ENCODE measurements around the gene SYT2.
"Not testable (repeated sequence)": the region's sequence is repeated elsewhere in the genome, so short reads cannot be mapped to it uniquely, and the experiment has no call there.

The SYT2 gene

DNA sequence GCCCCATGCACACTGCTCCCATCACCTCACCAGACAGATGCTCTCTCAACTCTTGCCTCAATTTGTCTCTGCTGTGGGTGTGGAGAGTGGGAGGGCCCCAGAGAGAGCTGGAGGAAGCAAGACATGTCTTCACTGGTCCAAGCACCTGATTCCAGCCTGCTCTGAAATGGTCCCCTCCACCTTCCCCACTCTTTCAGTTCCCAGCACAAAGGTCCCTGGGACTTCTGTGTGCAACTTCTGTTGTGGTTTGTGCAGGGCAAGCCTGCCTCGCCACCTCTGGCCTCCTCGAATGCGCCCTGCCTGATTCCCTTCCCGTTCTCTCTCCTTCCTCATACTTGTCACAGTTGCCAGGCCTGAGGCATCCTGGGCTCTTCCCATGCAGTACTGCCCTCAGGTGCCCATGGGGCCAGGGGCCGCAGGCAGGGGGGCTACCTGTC lies 119.3 kb downstream of the SYT2 start:
- no peak for DNase-seq (ENCODE audit: low read depth)

DNA sequence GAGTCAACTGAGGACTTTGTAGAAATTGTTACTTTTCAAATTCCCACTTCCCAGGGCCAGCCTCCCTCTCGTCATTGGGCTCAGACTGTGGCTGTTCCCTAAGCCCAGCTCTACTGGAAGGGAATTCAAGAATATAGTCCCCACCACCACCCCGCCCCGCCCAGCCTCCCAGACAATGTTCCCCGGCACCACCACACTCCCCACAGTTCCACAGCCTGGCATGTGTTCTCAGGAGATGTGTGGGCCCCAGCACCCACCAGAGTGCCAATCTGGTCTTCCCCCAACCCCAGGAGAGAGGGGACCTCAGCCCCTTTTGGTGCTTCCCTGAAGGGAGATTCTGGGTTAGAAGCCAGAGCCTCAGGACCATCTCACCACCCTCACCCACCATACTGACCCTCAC lies 120.1 kb downstream of the SYT2 start:
- no peak for DNase-seq (ENCODE audit: low read depth)

GRCh38 chr1:202589190-202589930 lies 120.9 kb downstream of the SYT2 start:
- peak; percentile 97 for DNase-seq (ENCODE audit: low read depth)

DNA sequence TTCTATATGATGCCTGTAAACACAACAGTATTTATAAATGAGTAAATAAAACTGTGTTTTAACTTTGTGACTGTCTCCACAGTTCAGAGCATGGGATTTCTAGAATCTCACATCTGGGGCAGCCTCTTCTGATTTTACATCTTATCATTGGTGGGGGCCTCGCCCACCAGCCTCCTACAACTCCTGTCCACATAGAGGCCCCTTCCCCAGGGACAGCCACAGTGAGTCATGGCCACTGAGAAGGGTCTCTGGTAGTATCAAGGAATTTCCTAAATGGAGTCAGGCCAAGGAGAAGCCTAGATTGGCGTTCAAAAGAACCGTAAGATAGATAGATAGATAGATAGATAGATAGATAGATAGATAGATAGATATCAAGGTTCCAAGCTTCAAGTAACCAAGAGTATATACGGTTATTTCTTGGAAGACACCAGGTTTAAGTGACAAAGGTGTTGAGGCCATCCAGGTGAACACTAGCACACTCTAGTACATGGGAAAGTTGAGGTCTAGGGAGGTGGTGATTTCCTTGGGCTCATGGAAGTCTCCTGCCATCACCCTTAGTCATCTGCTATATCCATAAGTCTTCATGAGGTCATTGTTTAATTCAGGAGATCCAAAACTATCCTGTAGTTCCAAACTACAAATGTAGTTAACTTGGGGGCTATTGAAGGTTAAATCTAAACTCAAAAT lies 121.6 kb downstream of the SYT2 start:
- no peak for DNase-seq (ENCODE audit: low read depth)

GRCh38 chr1:202587859-202588485 lies 122.3 kb downstream of the SYT2 start:
- DNase-seq (ENCODE audit: low read depth): no peak

- DNase-seq (ENCODE audit: low read depth): no peak
Measured at GRCh38 chr1:202586871-202587270, 123.4 kb downstream of the SYT2 start.

DNA sequence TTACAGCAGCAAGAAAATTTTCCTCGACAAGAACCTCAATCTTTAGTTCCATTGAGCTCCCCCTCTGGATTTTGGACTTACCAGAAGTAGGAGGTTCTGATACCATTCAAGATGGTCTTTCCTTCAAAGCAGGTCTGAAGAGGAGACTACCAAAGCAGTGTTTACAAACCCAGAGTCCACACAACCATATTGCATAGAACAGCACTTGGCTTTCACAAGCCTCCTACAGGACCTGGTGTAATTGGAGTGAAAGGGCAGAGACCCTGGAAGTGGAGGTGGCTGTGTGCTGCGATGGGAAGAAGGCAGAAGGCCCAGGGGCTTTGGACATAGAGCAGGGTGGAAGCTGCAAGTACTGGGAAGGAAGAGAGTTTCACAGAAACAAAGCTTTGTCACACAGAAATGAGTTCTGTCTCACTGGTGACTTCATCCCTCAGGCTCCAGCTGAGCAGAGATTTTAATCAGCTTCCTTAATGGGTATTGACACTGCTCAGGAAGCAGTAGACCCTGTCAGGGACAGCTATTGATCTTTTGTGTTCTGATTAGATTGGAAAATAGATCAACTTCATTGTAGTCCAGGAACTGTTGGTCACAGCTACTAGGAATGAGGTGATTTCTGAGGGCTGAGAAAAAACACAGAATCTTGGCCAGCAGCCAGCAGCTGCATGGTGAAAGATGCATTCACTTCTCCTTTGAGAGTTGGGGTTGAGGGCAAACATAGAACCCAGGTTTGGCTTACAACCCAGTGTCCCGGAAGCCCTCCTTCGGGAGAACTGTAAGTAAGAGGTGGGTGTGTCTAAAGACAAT lies 124.0 kb downstream of the SYT2 start:
- no peak for DNase-seq (ENCODE audit: low read depth)

GRCh38 chr1:202585590-202585933 lies 124.7 kb downstream of the SYT2 start:
- peak; percentile 21 for DNase-seq (ENCODE audit: low read depth)

DNA sequence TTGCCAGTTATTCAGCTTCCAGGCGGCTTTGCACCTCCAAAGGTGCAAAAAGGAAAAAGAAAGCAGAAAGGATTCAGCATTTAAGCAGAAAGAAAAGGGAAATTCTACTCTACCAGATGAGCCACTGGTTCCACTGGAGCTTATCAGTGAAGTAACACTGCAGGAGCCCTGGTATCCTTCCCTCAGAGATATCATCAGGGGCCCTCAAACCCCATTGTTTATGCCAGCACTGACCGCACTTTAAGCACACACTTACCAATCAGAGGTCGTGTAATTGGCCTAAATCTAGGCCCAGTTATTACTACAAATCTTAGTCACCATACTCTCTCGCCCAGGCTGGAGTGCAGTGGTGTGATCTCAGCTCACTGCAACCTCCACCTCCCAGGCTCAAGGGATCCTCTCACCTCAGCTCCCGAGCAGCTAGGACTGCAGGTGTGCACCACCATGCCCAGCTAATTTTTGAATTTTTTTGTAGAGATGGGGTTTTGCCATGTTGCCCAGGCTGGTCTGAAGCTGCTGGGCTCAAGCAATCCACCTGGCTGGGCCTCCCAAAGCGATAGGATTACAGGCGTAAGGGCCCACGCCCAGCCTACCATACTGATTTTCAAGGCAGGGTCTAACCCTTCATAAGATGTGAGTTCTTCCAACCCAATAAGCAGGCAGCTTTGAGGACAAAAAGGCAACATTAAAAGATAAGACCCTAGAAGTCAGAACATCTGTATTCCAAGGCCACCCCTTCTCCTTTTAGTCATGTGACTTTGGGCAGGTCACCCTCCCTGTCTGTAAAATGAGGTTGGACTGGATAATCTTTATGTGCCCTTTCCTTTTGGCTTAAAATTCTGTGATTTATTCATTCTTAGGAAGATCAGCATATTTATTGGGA lies 125.3 kb downstream of the SYT2 start:
- no peak for DNase-seq (ENCODE audit: low read depth)

DNA sequence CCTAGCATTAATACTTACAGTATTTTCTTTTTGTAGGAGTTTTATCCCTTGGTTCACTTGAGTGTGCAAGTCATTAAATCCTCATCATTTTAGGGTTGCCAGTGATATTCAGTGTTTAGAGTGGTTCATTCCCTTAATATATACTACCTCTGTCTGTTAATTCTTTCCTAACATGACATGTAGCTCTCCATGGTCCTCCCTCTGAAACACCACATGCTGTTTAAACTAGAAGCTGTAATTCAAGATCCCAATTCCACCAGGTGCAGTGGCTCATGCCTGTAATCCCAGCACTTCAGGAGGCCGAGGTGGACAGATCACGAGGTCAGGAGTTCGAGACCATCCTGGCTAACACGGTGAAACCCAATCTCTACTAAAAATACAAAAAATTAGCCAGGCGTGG lies 127.9 kb downstream of the SYT2 start:
- DNase-seq (ENCODE audit: low read depth): not testable (repeated sequence)

DNA sequence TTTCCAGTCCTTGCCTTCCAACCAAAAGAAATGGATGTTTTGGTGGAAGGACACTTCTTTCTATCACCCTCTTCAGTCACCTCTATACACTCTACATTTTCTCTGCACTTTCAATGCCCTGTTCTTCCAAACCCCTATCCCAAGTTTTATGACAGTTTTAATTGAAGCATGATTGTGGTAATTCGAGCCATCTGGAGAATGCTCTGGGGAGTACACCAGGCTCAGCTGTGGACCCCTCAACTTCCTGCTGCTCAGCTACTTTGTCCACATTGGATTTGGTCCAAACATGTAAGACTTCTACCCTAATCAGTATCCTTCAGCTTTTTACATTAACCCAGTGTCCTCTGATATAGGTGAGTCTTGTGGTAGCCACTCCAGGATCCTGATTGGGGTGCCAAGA lies 129.6 kb downstream of the SYT2 start:
- DNase-seq (ENCODE audit: low read depth): no peak

- DNase-seq (ENCODE audit: low read depth): peak; percentile 61
Measured at GRCh38 chr1:202579806-202580205, 130.4 kb downstream of the SYT2 start.

- DNase-seq (ENCODE audit: low read depth): no peak
Measured at GRCh38 chr1:202578565-202578964, 131.7 kb downstream of the SYT2 start.

- no peak for DNase-seq (ENCODE audit: low read depth)
Measured at GRCh38 chr1:202578001-202578504, 132.2 kb downstream of the SYT2 start.

GRCh38 chr1:202577381-202577780 lies 132.9 kb downstream of the SYT2 start:
- DNase-seq (ENCODE audit: low read depth): no peak

DNA sequence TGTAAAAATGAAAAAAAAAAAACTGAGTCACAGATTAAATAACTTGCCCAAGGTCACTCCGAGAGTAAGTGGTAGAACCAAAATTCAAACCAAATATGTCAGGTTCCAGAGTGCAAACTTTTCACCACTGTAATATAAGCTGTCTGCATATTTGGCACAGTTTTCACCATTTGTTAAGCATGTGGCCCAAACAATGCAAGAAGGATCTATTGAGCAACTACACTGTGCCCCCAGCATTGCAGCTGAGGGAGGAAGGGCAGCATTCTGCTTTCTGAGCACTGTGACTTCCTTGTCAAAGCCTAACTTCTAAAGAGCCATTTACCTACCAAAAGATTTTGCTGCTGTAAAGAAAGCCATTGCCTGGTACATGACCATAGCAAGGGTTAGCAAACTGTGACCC lies 133.4 kb downstream of the SYT2 start:
- DNase-seq (ENCODE audit: low read depth): peak; percentile 91

DNA sequence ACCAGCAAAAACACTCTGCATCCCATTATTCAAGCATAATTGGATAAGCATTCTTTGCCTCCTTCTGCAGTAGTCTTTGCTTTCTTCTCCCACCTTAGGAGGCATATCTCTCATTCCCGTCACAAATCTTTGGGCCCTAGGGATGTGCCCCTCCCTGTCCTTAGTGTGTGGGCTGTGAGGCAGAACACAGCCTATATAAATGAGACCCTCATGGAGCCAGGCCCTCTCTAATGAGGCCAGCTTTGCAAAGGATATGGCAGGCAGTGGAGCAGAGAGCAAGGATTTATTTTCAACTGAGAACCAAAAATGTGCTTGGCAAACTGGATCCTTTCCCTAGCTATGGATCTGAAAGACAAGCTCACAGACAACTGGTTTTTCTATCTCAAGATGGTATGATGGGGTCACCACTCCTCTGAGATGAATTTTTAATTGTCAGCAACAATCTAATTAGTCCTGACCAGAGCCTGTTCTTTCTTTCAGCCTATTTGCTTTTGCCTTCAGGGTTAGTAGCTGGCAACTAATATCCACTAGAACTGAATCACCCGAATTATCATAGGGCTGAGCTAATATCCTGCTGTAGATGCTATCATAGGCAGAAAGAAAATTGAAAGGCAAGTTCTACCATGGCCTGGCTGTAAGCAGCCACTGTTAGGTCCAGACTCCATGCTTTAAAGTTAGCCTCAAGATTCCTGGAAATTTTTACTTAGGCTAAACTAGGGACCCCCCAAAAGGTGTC lies 134.2 kb downstream of the SYT2 start:
- no peak for DNase-seq (ENCODE audit: low read depth)

DNA sequence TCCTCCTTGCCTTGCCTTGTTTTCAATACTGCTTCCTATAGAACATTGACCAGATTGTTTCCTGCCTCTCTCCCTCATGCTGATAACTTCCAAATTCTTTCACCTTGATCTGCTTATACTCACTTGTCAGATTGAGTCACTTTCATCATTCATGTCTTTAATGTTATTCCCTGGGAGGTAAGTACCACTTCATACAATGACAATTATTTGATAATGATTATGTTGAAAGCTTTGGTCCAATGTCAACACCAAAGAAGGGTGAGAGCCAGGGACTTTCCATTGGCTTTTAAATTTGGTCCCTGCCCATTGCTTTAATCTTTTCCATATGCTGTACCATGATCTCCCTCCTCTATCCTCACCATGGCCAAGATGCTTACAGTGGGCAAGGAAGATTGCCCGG lies 137.4 kb downstream of the SYT2 start:
- DNase-seq (ENCODE audit: low read depth): peak; percentile 48

GRCh38 chr1:202571719-202572339 lies 138.4 kb downstream of the SYT2 start:
- peak; percentile 27 for DNase-seq (ENCODE audit: low read depth)
